Measurements from ENCODE around the gene HIVEP3.

The HIVEP3 gene

GRCh38 chr1:41920658-41921057 is 1.9 kb upstream of the HIVEP3 start:
- DNase-seq, result no peak

GRCh38 chr1:41919764-41920397 is 1.2 kb upstream of the HIVEP3 start:
- peak; percentile 67 for DNase-seq

GRCh38 chr1:41919131-41919530 is 409 bp upstream of the HIVEP3 start:
- no peak for DNase-seq

GRCh38 chr1:41917835-41918449 is 780 bp downstream of the HIVEP3 start:
- DNase-seq, result no peak

- DNase-seq, result no peak
These were observed 1.6 kb downstream of the HIVEP3 start for GRCh38 chr1:41917076-41917475.

- peak; percentile 21 for DNase-seq
These were observed 2.7 kb downstream of the HIVEP3 start for GRCh38 chr1:41915786-41916571.

- DNase-seq, result no peak
These were observed 4.2 kb downstream of the HIVEP3 start for GRCh38 chr1:41914516-41914915.

- DNase-seq, result no peak
These were observed 5.7 kb downstream of the HIVEP3 start for GRCh38 chr1:41913014-41913413.

GRCh38 chr1:41908288-41908895 is 10.3 kb downstream of the HIVEP3 start:
- no peak for DNase-seq

- no peak for DNase-seq
These were observed 11.3 kb downstream of the HIVEP3 start for GRCh38 chr1:41907446-41907845.

- DNase-seq, result no peak
These were observed 11.8 kb downstream of the HIVEP3 start for GRCh38 chr1:41906943-41907342.

- no peak for DNase-seq
These were observed 13.5 kb downstream of the HIVEP3 start for GRCh38 chr1:41905093-41905675.

GRCh38 chr1:41902664-41903063 is 16.1 kb downstream of the HIVEP3 start:
- DNase-seq, result no peak

GRCh38 chr1:41902159-41902577 is 16.6 kb downstream of the HIVEP3 start:
- no peak for DNase-seq

- DNase-seq, result no peak
These were observed 17.2 kb downstream of the HIVEP3 start for GRCh38 chr1:41901551-41901950.

- no peak for DNase-seq
These were observed 17.9 kb downstream of the HIVEP3 start for GRCh38 chr1:41900603-41901444.

GRCh38 chr1:41898191-41898713 is 20.5 kb downstream of the HIVEP3 start:
- DNase-seq, result peak; percentile 47

GRCh38 chr1:41895552-41895951 is 23.2 kb downstream of the HIVEP3 start:
- no peak for DNase-seq

- no peak for DNase-seq
These were observed 23.8 kb downstream of the HIVEP3 start for GRCh38 chr1:41894808-41895483.

GRCh38 chr1:41894101-41894807 is 24.5 kb downstream of the HIVEP3 start:
- no peak for DNase-seq

GRCh38 chr1:41892301-41892781 is 26.4 kb downstream of the HIVEP3 start:
- DNase-seq, result no peak
